ENCODE measurements around the gene SLC1A4.
A peak's percentile ranks its signal among the peaks of the same experiment; 100 is the strongest.

Gene SLC1A4

DNA sequence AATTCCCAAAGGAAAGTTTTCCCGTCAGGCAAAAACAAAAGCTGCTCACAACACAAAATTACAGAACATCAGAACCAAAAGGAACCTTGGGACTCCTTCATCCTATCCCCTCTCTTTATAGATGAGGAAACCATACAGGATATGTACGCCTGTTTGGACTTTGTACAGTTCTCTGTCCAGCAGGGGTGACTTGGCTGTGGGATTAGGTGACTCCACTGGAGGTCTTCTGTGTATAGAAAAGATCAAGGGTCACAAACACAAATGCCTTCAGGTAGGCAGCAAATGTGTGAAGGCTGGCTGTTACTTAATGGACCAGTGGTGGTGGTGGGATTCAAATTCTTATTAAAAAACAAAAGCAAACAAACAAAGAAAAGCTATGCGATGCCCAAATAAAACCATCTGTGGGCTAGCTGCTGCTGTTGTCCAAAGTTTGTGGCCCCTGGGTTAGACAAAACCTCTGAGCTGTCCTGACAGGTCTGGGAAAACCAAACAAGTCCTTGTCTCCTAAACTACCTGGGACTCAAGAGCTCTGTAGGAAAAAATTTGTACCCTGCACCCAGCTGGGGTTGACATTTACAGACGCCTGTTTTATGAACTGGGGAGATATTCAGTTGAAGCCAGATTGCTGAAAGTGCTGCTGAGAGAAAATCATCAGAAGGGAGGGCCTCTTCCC, 65.7 kb downstream of the SLC1A4 start:
- no peak for DNase-seq (ENCODE audit: low spot score)

GRCh38 chr2:65055422-65056214, 66.4 kb downstream of the SLC1A4 start:
- peak; percentile 38 for DNase-seq (ENCODE audit: low spot score)

DNA sequence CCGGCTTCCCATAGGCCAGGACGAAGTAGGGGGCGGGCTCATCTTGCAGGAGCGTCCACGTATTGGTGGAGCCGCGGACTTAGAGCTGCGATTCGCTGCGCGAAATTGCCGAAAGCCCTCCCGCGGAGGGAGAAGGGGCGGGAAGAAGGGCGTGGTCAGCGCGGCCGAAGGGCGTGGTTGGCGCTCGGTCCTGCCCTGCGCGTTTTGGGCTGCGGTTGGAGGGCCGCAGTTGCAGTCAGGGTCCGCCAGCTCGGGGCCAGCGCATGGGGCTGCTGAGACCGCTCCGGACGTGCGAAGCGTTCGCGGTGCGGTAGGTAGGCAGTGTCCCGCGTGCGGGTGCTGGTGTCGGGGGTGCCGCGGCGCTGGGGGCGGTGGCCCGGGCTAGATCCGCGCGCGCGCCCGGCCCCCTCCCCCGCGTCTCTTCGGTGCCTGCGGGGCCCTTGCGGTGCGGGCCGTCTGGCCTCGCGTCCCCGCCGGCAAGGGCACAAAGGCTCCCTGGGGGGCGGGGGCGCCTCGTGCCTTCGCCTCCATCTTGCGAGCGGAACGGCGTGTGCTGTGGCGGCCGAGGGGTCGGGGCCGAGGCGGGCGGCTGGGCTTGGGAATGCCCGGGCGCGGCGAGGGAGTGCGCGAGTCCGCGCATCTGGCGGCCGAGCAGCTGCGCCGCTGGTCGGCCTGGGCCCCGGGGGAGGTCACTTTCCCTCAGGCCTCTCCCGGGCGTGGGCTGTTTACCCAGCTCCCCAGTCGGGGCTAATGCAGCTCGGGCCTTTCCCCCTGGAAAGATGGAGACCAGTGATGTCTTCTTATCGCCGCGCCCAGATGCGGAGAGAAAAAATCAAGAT, 67.2 kb downstream of the SLC1A4 start, which contains the start of gene CEP68:
Gene CEP68 (plus strand): TSS at position 202 of the 839 bp plus-strand sequence. CDS start 13,029 bp downstream, outside the sequence.
- DNase-seq (ENCODE audit: low spot score), result peak; percentile 98

DNA sequence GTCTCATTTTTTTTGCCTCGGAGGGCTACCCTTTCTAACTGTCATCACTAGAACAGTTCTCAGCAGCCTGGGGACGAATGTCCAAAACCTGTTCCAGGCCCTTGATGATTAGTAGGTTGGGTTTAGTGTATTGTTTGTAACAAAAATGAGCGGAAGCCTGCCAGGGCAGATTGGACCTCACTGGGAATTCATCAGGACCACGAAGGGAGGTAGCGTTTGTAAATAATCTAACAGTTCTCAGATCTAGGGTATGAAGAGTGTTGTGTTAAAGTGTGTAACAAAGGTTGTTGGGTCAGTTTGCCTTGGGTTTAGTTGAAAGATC, 67.8 kb downstream of the SLC1A4 start:
- no peak for DNase-seq (ENCODE audit: low spot score)

DNA sequence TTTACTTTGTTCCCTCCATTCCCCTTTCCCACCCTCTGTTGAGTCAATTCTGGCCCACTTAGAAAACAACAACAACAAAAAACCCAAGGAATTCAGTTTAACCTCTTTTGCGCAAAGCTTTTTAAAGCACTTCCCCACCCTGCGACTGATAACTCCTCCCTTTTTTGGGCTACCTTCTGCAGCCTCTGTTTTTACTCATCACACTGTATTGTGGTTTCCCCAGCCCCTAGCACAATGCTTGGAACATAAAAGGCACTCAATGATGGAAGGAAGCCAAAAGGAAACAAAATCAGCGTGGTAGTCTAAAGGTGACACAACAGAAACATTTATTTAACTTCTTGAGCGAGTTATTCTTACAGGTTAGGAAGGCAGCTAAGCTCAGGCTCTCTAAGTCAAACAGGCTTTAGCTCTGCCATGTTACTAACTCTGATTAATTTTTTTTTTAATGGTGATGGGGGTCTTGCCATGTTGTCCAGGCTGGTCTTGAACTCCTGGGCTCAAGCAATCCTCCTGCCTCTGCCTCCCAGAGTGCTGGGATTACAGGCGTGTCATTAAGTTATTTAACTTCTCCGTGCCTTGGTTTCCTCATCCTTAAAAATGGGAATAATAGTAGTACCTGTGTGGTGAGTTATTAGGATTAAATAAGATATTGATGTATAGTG, 68.3 kb downstream of the SLC1A4 start:
- DNase-seq (ENCODE audit: low spot score), result no peak

DNA sequence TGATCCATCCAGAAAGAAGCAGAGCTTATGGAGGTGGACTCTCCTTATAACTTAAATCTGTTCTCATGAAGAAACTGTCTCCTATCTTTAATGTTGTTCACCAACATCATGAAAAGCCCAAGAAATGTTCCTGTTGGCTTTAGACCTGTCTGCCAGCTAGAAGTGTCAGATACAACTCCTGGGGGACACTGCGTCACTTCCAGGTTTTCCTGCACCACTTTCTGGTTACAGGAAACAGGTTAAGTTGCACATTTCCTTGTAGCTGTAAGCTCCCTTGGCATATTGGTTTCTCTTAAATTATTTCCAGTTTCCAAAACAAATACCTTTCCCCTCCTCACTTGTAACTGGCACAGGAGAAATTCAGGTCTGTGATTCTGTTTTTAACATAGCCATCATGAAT, 69.9 kb downstream of the SLC1A4 start:
- DNase-seq (ENCODE audit: low spot score), result no peak

DNA sequence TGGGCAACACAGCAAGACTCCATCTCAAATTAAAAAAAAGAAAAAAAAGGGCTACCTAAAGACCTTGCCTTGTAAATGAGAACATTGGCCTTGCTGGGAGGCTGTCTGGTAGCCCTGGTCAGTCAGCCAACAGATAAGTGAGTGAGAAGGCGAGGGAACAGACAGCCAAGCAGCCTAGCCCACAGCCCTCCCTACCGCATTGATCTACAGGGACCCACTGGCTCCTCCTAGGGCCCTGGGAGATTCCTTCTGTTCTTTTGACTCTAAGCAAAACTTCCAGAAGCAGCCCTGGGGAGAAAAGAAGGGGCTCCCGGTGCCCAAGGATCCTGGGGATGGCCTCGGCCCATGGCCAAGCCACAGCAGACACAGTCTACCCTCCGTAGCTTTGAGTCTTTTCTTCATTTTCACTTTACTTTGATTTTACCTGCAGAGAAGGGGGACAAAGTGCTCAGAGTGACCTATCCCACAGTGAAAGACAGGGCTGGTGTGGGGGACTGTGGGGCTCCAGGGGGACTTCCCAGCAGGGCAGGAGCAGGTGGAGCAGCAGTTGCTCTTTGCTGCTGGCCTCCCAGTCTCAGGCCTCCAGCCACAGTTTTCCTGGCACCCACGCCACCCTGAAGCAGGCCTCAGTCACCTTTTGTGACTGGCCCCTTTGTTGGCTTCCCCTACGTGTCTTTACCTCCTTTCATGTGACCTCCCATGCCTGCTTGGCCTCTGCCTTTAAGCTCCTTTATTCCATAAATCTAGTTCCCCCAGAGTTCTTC, 72.1 kb downstream of the SLC1A4 start:
- no peak for DNase-seq (ENCODE audit: low spot score)

DNA sequence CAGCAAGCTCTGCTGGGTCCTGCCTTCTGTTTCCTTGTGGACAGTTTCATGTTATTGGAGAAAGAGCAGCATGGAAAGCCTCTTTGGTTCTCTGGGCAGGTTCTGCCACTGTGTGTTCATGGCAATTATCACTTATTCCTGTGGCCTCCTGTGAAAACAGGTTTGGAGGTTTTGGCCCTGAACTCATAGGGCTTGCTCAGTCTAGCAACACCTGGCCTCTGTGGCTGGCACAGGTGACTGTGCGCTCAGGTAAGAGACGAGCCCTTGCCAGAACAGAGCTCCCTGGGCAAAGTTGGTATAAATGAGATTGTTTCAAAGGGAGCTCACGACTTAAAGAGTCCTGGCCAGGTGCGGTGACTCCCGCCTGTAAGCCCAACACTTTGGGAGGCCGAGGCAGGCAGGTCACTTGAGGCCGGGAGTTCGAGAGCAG, 72.7 kb downstream of the SLC1A4 start:
- no peak for DNase-seq (ENCODE audit: low spot score)

DNA sequence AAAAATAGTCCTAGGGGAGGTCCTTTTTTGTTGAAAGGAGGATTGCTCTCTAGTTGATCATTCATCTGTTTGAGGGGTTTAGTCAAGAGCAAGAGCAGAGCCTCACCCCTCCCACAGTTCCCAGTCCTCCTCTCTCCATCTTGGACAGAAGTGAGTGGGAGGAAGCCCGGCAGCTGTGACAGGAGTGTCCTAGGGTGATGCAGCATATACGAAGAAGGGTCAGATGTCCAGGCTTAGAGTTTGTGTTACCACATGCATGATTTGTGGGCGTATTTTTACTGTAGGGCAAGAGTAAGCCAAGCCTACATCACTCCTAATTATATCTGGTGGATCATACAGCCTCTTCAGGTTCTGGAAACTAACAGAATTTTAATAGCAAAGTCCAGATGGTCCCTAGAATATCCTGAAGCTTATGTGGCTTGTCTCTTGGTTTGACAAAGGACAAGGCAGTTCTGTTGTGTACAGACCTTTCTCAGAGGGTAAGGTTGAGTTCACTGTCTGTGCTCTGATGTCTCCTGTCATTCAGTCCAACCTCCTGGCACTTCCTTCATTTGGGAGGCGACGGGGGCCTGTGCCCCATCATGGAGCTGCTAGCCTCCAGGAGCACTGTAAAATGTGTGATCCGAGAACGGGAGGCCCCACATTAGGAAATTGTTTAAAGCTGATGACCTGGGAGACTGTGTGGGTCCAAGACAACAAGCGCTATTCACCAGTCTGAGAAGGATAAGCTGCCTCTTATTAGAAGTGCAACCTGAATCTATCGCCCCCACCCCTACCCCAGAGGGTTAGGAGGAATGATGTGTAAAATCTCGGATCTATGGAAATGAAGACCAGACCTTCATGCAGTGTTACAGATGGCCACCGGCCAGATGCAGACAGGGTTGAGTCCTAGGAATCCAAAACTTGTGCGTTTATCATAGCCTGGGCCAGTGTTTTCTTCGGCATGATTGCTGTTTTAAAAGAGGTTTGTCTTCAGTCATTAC, 73.9 kb downstream of the SLC1A4 start:
- DNase-seq (ENCODE audit: low spot score), result peak; percentile 51

- peak; percentile 68 for DNase-seq (ENCODE audit: low spot score)
Observed at GRCh38 chr2:65064728-65065552, 75.7 kb downstream of the SLC1A4 start.

DNA sequence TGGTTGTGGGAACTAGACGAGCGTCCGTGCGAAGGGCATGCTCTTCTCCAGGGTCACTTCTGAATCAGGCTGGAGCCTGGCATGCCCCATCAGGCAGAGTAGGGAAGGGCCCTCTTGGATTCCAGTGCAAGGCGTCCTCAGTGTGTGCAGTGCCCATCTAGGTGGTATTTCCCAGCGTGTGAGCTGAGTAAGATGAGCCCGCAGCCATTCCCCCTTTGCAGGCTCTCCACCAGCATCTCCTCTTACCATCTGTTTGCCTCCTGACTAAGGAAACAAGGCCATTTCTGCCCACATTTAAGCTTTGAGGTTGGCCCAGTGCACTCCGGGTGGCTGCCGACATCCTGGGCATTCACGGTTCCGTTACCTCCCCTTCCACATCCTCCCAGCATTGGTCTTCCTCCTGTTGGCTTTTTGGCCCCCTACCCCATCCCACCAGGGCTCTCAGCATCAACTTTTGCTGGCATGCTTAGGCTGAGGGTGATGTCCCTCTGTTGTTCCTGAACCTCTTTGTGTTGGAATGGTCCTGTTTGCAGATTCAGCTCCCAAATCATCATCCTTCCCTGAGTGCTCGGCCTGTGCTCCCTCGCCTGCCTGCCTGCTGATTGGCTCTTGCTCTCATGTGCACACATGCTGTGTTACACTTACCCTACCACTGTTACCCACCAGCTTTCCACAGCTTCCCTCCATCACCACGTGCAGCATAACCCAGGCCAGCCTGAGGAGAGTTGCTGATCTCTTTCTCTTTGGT, 78.8 kb downstream of the SLC1A4 start:
- no peak for DNase-seq (ENCODE audit: low spot score)

DNA sequence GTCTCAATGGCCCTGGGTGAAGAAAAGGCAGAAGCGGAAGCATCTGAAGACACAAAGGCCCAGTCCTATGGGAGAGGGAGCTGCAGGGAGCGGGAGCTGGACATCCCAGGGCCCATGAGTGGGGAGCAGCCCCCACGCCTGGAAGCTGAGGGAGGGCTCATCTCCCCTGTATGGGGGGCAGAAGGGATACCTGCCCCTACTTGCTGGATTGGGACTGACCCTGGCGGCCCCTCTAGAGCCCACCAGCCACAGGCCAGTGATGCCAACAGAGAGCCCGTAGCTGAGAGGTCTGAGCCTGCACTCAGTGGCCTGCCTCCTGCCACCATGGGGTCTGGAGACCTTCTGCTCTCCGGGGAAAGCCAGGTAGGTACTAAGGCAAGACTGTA, 80.2 kb downstream of the SLC1A4 start:
- DNase-seq (ENCODE audit: low spot score), result no peak

DNA sequence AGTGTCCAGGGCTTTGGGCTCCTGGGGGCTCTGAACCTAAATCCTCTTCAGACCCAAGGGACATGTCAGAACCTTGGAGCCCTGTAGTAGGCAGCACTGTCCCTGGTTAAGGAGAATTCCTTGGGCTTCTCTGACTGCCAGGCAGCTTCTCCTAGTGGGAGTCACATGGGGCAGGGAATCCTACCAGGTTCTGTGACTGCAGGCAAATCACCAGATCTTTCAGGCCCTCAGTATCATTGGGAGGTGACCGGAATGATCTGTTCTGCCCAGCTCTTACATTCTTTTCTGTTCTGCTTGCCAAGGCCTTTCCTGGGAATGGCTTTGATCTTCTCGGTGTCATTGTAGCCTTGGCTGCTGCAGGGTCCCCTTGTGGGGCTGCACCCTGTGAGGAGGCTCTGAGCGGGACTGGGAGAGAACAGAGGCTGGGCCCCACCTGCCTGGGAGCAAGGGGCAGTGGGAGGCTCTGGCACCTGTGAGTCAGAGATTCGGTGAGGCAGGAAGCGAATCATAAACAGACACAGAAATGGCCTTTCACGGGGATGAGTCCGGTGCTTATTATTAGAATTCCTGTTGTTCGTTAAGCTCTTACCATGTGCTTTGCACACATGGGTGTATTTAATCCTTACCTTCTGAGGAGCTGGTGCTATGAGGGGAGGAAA, 81.1 kb downstream of the SLC1A4 start:
- peak; percentile 60 for DNase-seq (ENCODE audit: low spot score)

DNA sequence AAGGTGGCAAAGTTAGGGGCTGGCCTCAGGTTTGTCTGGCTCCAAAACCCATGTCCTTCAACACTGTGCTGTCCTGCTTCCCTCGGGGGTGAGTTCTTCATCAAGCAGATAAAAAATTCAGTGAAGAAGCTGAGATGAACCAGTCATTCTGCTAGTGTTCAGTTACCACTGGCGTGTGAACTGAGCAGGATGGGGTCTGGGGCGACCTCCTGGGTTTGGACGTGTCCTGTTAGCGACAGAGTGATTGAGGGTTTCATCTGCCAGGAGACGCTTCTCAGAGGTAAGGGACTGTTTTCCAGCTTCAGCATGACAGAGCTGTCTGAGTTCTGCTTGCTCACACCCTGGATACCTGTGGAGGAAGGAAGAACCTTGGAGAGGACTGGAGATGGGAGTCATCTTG, 81.7 kb downstream of the SLC1A4 start:
- DNase-seq (ENCODE audit: low spot score), result no peak

DNA sequence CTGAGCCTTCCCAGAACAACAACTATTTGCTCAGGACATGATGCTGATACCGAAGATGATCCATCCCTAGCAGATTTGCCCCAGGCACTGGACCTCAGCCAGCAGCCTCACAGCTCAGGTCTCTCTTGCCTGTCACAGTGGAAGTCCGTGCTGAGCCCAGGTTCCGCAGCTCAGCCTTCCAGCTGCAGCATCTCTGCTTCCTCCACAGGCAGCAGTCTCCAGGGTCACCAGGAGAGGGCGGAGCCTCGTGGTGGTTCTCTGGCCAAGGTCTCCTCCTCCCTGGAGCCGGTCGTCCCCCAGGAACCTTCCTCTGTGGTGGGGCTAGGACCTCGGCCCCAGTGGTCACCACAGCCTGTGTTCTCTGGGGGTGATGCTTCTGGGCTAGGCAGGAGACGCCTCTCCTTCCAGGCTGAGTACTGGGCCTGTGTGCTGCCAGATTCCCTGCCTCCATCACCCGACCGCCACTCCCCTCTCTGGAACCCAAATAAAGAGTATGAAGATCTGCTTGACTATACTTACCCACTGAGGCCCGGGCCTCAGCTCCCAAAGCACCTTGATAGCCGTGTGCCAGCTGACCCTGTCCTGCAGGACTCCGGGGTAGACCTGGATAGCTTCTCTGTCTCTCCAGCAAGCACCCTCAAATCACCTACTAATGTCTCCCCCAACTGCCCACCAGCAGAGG, 82.4 kb downstream of the SLC1A4 start:
- peak; percentile 34 for DNase-seq (ENCODE audit: low spot score)

DNA sequence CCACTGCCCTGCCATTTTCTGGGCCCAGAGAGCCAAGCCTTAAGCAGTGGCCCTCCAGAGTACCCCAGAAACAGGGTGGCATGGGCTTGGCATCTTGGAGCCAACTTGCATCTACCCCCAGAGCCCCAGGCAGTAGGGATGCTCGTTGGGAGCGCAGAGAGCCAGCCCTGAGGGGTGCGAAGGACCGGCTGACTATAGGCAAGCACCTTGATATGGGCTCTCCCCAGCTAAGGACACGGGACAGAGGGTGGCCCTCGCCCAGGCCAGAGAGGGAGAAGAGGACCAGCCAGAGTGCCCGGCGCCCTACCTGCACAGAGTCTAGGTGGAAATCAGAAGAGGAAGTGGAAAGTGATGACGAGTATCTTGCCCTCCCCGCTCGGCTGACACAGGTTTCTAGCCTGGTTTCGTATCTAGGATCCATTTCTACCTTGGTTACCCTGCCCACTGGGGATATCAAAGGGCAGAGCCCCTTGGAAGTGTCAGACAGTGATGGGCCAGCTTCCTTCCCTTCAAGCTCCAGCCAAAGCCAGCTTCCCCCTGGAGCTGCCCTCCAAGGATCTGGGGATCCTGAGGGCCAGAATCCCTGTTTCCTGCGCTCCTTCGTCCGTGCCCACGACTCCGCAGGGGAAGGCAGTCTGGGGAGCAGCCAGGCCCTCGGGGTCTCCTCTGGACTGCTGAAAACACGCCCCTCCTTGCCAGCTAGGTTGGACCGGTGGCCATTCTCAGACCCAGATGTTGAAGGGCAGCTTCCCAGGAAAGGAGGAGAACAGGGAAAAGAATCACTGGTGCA, 83.2 kb downstream of the SLC1A4 start:
- DNase-seq (ENCODE audit: low spot score), result no peak

Measured in GM03348 (cell line).